ENCODE results near the gene CBX8.
A peak's percentile ranks its signal among the peaks of the same experiment; 100 is the strongest.

Gene CBX8

GRCh38 chr17:79792984-79793923, 3.6 kb downstream of the CBX8 start:
- no peak for DNase-seq
- no peak for ATAC-seq

GRCh38 chr17:79792341-79792871, 4.5 kb downstream of the CBX8 start:
- ATAC-seq (no peak), DNase-seq (no peak)

GRCh38 chr17:79791735-79792161, 5.1 kb downstream of the CBX8 start:
- ATAC-seq (no peak), DNase-seq (no peak)

GRCh38 chr17:79790805-79791734, 5.8 kb downstream of the CBX8 start:
- DNase-seq (no peak), ATAC-seq (no peak)

- peak; percentile 66 for DNase-seq
Observed at GRCh38 chr17:79789943-79790804, 6.7 kb downstream of the CBX8 start.

GRCh38 chr17:79788989-79789942, 7.6 kb downstream of the CBX8 start:
- ATAC-seq: no peak

More at GRCh38 chr17:79789943-79790804, 6.7 kb downstream of the CBX8 start:
- no peak for ATAC-seq

GRCh38 chr17:79788455-79788854, 8.4 kb downstream of the CBX8 start:
- ATAC-seq (no peak), DNase-seq (no peak)

More at GRCh38 chr17:79788989-79789942, 7.6 kb downstream of the CBX8 start:
- DNase-seq: no peak

- DNase-seq (no peak), ATAC-seq (no peak)
Observed at GRCh38 chr17:79786930-79787643, 9.8 kb downstream of the CBX8 start.

GRCh38 chr17:79785900-79786810, 10.7 kb downstream of the CBX8 start:
- ATAC-seq: no peak

GRCh38 chr17:79785017-79785899, 11.6 kb downstream of the CBX8 start:
- ATAC-seq (no peak), DNase-seq (no peak)

More at GRCh38 chr17:79785900-79786810, 10.7 kb downstream of the CBX8 start:
- DNase-seq: no peak

GRCh38 chr17:79784353-79785016, 12.4 kb downstream of the CBX8 start:
- DNase-seq (no peak), ATAC-seq (no peak)

- DNase-seq (no peak), ATAC-seq (no peak)
Observed at GRCh38 chr17:79783891-79784290, 13.0 kb downstream of the CBX8 start.

GRCh38 chr17:79781736-79782575, 14.9 kb downstream of the CBX8 start:
- ATAC-seq (no peak), DNase-seq (no peak)

GRCh38 chr17:79781012-79781650, 15.7 kb downstream of the CBX8 start:
- ATAC-seq: no peak

GRCh38 chr17:79779661-79780365, 17.1 kb downstream of the CBX8 start:
- DNase-seq: no peak
- ATAC-seq: no peak

More at GRCh38 chr17:79781012-79781650, 15.7 kb downstream of the CBX8 start:
- DNase-seq: no peak
